Sigmoid colon (tissue), 4 donors: ENCODE data around the gene SLC35A4.

Experiments used
- CTCF ChIP-seq, 4 experiments: fragments of 450-650 bp in 3 of 4; fragments of 200-600 bp in 1 of 4; IDR thresholded peaks; one replicate each; pipeline ENCODE4 v1.5.1; 2016 to 2019; ENCODE audit warnings: antibody characterized with exemption in 4 of 4, mild to moderate bottlenecking in 3 of 4, moderate library complexity in 2 of 4
- EP300 ChIP-seq, 4 donors: sonication (generic); formaldehyde crosslinking; IDR thresholded peaks; one replicate each; pipeline ENCODE4 v1.6.1; 2017; ENCODE audit warnings: antibody characterized with exemption in 4 of 4
- POLR2A ChIP-seq, 2 donors: fragments of 450-650 bp; IDR thresholded peaks; one replicate each; pipeline ENCODE4 v1.6.1; 2016; ENCODE audit warnings: antibody characterized with exemption in 2 of 2, mild to moderate bottlenecking in 2 of 2, moderate library complexity in 2 of 2
- POLR2AphosphoS5 ChIP-seq, 4 donors: sonication (generic); formaldehyde crosslinking; IDR thresholded peaks; one replicate each; pipeline ENCODE4 v1.6.1; 2017; ENCODE audit warnings: antibody characterized with exemption in 4 of 4

- no peak for TF ChIP-seq POLR2A (IDR thresholded peaks at IDR 0.05)
- no peak for TF ChIP-seq CTCF (IDR thresholded peaks at IDR 0.05)
- TF ChIP-seq POLR2AphosphoS5 (IDR thresholded peaks at IDR 0.05): no peak
- TF ChIP-seq EP300 (IDR thresholded peaks at IDR 0.05): no peak
Observed at GRCh38 chr5:140568443-140569063, 3.9 kb downstream of the SLC35A4 start.
